Calu3 (cell line): ENCODE data around the gene LGR5. TPM values are rescaled to one million over a fixed set of nuclear protein-coding genes. Genes with fewer than 3 reads are reported as not detected.

Source experiments
- BruUV-seq: library from RNA; stranded (reverse); fragments of 400-500 nt; replicated peaks from 2 replicates; lab custom pipeline; 2021; lab: Mats Ljungman, UMichigan
- CTCF ChIA-PET: fragments of 300-600 bp; sonication (Branson Sonifier 250); formaldehyde crosslinking; loops from one replicate; lab custom pipeline; 2022; ENCODE audit warnings: antibody characterized with exemption; lab: Charles Lee
- DNase-seq: peaks from one replicate; pipeline ENCODE4 v3.0.0; 2022
- H3K27ac Mint-ChIP-seq: one replicate; pipeline ENCODE4 v1.8.0; 2022; ENCODE audit warnings: mixed read lengths; ENCODE audit not compliant: unreplicated experiment
- H3K27me3 Mint-ChIP-seq: one replicate; pipeline ENCODE4 v1.8.0; 2022; ENCODE audit warnings: mixed read lengths; ENCODE audit not compliant: unreplicated experiment
- H3K36me3 Mint-ChIP-seq: one replicate; pipeline ENCODE4 v1.8.0; 2022; ENCODE audit warnings: mild to moderate bottlenecking, moderate library complexity, mixed read lengths; ENCODE audit not compliant: insufficient read depth, unreplicated experiment
- H3K4me1 Mint-ChIP-seq: one replicate; pipeline ENCODE4 v1.8.0; 2022; ENCODE audit warnings: mild to moderate bottlenecking, low read depth, mixed read lengths; ENCODE audit not compliant: unreplicated experiment
- H3K4me3 Mint-ChIP-seq: one replicate; pipeline ENCODE4 v1.8.0; 2022; ENCODE audit warnings: mild to moderate bottlenecking, low read depth, moderate library complexity, mixed read lengths; ENCODE audit not compliant: unreplicated experiment
- H3K9me3 Mint-ChIP-seq: one replicate; pipeline ENCODE4 v1.8.0; 2022; ENCODE audit warnings: low read depth, mixed read lengths; ENCODE audit not compliant: unreplicated experiment
- CTCF ChIP-seq: fragments of 200-600 bp; IDR thresholded peaks from one replicate; pipeline ENCODE4 v1.8.0; 2022; ENCODE audit warnings: antibody characterized with exemption; ENCODE audit not compliant: unreplicated experiment
- intact Hi-C: fragments of 100-400 bp; cut with micrococcal nuclease; formaldehyde crosslinking; loops from one replicate; pipeline ENCODE4 v1.10.0; 2022; ENCODE audit not compliant: unreplicated experiment
- total RNA-seq: library from RNA; stranded (reverse); gene quantifications from 2 replicates; pipeline ENCODE4 v1.2.3, GENCODE V29; 2022

LGR5 gene
- total RNA-seq, 1 experiment from 2014 or later = 0.09 TPM

DNA sequence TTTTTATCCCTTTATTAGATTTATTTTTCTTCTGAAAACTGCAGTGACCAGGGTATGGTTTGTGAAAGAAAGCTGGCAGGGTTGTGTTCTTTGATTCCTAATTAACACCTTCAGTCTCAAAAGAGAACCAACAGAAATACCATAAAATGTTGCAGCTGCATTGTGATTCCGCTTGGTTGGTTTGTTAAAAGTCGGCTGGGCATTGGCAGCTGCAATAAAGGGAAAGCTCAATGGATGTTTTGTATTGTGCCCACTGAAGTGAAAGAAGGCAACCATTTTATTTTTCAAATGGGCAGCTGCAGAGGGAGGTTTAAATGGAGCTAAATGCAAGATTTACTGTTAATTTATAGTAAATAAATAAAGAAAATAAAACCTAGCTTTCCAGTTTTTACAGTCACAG lies 16.7 kb downstream of the LGR5 start:
- TF ChIP-seq CTCF = no peak
- CTCF ChIA-PET = no interaction called here
- Mint-ChIP-seq H3K27ac (no peak overlapping the region), H3K27me3 (peaks cover 50% of the 10 kb centered on the region), H3K36me3 (no peaks in the 10 kb centered on the region), H3K4me3 (no peak overlapping the region), H3K4me1 (no peaks in the 10 kb centered on the region), H3K9me3 (peaks cover 2% of the 10 kb centered on the region)
- BruUV-seq = no TSS peak
- DNase-seq = no peak
- intact Hi-C loops = no loop called here

DNA sequence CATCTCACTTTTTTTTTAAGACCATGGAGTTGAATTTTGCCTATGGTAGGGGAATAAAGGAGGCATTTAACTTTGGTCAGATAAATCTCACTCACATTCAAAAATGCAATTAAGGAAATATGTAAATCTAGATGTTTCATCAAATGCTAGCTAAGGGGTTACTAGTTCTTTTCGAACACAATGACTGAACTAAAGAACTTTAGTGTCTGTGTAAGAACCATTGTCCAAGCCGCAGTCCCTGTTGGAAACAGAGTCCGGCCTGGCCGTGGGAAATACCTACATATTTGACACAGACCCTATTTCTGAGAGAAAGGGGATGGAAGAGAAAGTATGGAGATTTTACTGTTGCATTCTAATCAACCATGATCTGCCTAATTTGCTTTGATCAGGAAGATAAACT lies 17.4 kb downstream of the LGR5 start:
- intact Hi-C loops = no loop called here
- no peaks in the 10 kb centered on the region for H3K4me1 Mint-ChIP-seq
- CTCF ChIA-PET = no interaction called here

DNA sequence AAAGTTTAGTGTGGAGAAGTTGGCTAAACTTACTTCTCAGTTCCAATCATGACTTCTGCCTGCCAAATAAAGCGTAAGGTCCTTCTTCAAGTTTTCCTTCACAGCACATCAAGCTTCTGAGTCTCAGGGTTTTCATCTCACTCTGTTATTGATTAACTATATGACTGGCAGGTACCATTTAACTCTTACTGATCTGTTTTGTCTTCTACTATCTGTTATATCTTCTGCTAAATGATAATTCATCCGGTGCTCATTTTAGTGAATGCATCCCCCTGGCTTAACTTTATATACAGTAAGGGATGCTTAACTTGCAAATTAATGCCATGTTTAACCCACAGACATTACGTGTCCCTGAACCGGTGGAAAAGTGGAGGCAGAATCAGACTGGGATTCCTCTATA lies 20.7 kb downstream of the LGR5 start:
- no peak for TF ChIP-seq CTCF
- no peak for DNase-seq
- H3K27ac Mint-ChIP-seq = no peak overlapping the region
- H3K4me3 Mint-ChIP-seq = no peak overlapping the region
- BruUV-seq = no TSS peak
- H3K4me1 Mint-ChIP-seq = no peaks in the 10 kb centered on the region
- peaks cover 28% of the 10 kb centered on the region for H3K27me3 Mint-ChIP-seq
- intact Hi-C loops = no loop called here
- CTCF ChIA-PET = no interaction called here
- H3K36me3 Mint-ChIP-seq = no peaks in the 10 kb centered on the region
- no peaks in the 10 kb centered on the region for H3K9me3 Mint-ChIP-seq

More for the DNA sequence above, 17.4 kb downstream of the LGR5 start:
- no peak for TF ChIP-seq CTCF
- Mint-ChIP-seq H3K4me3 (no peak overlapping the region), H3K9me3 (peaks cover 2% of the 10 kb centered on the region), H3K27ac (no peak overlapping the region), H3K36me3 (no peaks in the 10 kb centered on the region), H3K27me3 (peaks cover 43% of the 10 kb centered on the region)
- BruUV-seq = no TSS peak
- no peak for DNase-seq

- DNase-seq = no peak
- TF ChIP-seq CTCF = no peak
- Mint-ChIP-seq H3K9me3 (no peaks in the 10 kb centered on the region), H3K4me1 (no peaks in the 10 kb centered on the region), H3K4me3 (no peak overlapping the region), H3K27ac (no peak overlapping the region), H3K36me3 (no peaks in the 10 kb centered on the region), H3K27me3 (peaks cover 35% of the 10 kb centered on the region)
- intact Hi-C loops = no loop called here
- no TSS peak for BruUV-seq
- CTCF ChIA-PET = no interaction called here
Observed at GRCh38 chr12:71460850-71461609, 21.4 kb downstream of the LGR5 start.
